HG03060 (cell line): ENCODE measurements around the gene PSMD10.

Experiments used
- ATAC-seq: cut with Tn5 transposase; IDR thresholded peaks from one replicate; pipeline ENCODE4 v1.9.1; 2021; ENCODE audit warnings: low read depth, moderate number of reproducible peaks; ENCODE audit not compliant: unreplicated experiment

PSMD10 gene

GRCh38 chrX:108091264-108091877 lies at the start of gene PSMD10, which contains the start of gene ATG4A:
TSS of gene PSMD10 (minus strand) at chrX:108091542. CDS start at chrX:108091520, 22 bp downstream.
TSS of gene ATG4A (plus strand) at chrX:108091778. CDS start at chrX:108091827, 49 bp downstream.
- peak; percentile 91 for ATAC-seq

GRCh38 chrX:108138814-108139702 lies 47.7 kb upstream of the PSMD10 start:
- no peak for ATAC-seq

- ATAC-seq, result no peak
Measured at GRCh38 chrX:108134724-108135123, 43.4 kb upstream of the PSMD10 start.

- no peak for ATAC-seq
Measured at GRCh38 chrX:108132876-108133275, 41.5 kb upstream of the PSMD10 start.

GRCh38 chrX:108132034-108132433 lies 40.7 kb upstream of the PSMD10 start:
- no peak for ATAC-seq

GRCh38 chrX:108131471-108131870 lies 40.1 kb upstream of the PSMD10 start:
- no peak for ATAC-seq

GRCh38 chrX:108130889-108131288 lies 39.5 kb upstream of the PSMD10 start:
- ATAC-seq, result no peak

GRCh38 chrX:108127152-108127551 lies 35.8 kb upstream of the PSMD10 start:
- ATAC-seq, result no peak

- ATAC-seq, result no peak
Measured at GRCh38 chrX:108126661-108127060, 35.3 kb upstream of the PSMD10 start.

GRCh38 chrX:108123591-108124366 lies 32.4 kb upstream of the PSMD10 start:
- ATAC-seq, result no peak

- ATAC-seq, result no peak
Measured at GRCh38 chrX:108122748-108123147, 31.4 kb upstream of the PSMD10 start.

- no peak for ATAC-seq
Measured at GRCh38 chrX:108121291-108121690, 29.9 kb upstream of the PSMD10 start.

- ATAC-seq, result no peak
Measured at GRCh38 chrX:108117988-108118387, 26.6 kb upstream of the PSMD10 start.

GRCh38 chrX:108114541-108114940 lies 23.2 kb upstream of the PSMD10 start:
- no peak for ATAC-seq

GRCh38 chrX:108105473-108105872 lies 14.1 kb upstream of the PSMD10 start:
- ATAC-seq, result no peak

- ATAC-seq, result no peak
Measured at GRCh38 chrX:108097380-108097779, 6.0 kb upstream of the PSMD10 start.

- ATAC-seq, result peak; percentile 19
Measured at GRCh38 chrX:108091878-108092291, 543 bp upstream of the PSMD10 start.

- no peak for ATAC-seq
Measured at GRCh38 chrX:108090491-108091263, 665 bp downstream of the PSMD10 start.

GRCh38 chrX:108088511-108088910 lies 2.8 kb downstream of the PSMD10 start:
- no peak for ATAC-seq

GRCh38 chrX:108087792-108088191 lies 3.5 kb downstream of the PSMD10 start:
- no peak for ATAC-seq
